Measurements from ENCODE around the gene IGSF9.
A peak's percentile ranks its signal among the peaks of the same experiment; 100 is the strongest.
"Not testable (repeated sequence)": the region's sequence is repeated elsewhere in the genome, so short reads cannot be mapped to it uniquely, and the experiment has no call there.

IGSF9 gene

DNA sequence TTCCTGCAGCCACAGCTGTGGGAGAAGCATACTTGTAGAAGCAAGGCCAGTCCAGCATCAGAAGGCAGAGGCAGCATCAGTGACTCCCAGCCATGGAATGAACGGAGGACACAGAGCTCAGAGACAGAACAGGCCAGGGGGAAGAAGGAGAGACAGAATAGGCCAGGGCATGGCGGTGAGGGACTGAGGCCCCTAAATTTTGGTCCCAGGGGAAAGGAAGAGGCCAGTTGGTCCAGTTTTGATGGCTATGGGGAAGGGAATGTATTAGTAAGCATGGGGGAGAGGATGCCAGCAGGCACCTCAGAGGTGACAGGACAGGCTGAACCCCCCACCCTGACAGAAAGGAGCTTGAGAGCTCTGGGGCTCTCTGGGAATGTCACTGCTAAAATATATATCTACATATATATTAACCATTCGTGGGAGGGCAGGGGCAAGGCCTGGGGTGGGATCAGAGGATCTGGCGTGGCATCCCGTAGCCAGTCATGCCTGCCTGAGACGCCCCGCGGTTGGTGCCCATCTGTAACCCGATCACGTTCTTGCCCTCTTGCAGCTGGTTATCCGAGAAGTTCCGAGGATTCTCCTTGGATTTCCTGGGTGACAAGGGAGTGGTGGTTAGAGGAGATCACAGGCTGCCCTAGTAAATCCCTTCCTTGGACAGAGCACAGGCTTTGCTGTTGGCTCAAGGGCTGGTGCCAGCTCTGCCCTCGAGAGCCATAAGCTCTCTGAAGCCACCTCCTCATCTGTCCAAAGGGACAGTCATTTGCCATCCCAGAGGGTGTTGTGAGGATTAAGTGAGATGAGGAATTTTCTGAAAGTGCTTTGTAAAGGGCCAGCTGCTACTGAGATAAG lies 26.8 kb downstream of the IGSF9 start:
- no peak for DNase-seq

DNA sequence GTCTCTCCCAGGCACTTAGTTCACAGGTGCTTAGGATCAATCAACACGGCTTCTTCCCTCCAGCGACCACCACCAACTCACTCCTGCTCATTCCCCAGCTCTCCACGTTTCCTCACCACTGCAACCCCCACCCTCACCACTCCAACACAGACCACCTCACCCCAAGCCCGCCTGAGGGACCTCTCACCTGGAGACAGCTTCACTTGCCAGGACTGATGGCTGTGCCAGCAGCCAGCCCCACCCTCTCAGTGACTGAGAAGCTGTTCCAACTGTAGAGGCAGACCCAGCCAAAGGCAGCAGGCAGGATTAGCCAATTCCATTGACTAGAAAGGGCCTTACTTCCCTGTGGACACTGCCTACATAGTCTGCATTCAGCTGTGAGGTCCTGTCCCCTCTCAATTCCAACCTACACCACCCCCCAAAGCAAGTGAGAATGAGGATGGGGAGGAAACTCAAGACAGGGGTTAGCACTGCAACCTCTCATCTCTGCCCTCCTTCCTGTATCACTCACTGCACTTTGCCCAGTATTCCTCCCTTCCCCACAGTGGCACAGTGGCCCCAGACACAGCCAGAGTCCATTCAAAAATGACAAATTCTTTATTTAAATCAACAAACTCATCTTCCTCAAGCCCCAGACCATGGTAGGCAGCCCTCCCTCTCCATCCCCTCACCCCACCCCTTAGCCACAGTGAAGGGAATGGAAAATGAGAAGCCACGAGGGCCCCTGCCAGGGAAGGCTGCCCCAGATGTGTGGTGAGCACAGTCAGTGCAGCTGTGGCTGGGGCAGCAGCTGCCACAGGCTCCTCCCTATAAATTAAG lies 27.7 kb downstream of the IGSF9 start:
- DNase-seq: no peak

DNA sequence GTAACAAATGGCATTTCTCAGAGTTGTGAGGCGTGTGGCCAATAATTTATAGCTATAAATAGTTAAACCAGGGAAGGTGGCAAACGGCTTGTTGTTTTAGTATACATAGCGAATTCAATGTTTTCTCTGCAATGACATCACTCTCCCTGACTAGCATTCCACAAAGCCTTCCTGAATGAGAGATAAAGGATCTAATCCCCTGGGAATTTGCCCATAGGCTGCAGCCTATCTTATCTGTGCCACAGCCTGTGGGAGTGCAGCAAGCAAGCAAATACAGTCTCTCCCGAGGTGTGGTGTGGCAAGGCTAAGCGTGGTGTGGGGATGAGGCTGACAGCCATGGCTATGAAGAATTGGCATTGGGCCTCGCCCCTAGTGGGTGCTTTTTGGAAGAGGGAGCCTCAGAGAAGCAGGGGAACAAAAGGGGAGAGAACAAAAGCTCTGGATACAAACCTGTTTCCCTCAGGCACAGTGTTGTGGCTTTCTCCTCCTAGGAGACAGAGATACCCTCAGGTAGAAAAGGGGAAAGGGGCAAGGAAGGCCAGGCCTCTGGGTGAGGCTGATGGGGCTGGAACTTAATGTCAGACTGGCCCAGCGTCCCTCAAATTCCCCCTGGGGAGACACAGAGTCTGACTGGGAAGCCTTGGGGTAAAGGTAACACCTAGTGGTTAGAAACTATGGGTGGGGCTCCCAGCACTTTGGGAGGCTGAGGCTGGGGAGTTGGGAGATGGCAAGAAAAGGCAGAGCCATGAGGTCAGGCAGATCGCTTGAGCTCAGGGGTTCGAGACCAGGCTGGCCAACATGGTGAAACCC lies 29.0 kb downstream of the IGSF9 start:
- peak; percentile 30 for DNase-seq

DNA sequence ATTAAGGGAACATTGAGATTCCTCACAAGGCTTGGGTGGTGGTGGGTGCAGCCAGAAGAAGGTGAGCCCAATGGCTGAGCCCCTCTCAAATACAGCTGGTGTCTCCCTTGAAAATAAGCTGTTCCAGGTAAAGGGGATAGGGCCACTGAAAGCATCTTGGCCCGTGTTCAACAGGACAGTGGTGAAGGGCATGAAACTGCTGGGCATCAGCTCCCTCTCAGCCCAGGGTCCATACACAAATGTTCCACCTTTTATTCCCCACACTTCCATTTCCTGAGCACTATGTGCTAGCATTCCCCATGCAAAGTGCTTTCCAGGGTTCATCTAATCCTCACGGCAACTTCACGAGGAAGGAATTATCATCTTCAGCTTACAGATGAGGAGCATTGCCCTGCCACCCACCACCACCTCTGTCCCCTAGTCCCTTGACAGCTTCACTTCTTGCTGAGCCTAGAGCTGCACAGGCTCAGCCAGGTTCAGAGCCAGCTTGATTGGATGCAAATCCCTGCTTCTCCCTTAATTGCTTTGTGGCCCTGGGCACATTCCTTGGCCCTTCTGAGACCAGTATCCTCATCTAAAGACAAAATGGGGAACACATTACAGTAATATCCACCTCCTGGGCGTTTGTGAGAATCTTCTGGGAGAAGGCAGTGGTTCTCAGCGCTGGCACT lies 29.7 kb downstream of the IGSF9 start:
- no peak for DNase-seq

DNA sequence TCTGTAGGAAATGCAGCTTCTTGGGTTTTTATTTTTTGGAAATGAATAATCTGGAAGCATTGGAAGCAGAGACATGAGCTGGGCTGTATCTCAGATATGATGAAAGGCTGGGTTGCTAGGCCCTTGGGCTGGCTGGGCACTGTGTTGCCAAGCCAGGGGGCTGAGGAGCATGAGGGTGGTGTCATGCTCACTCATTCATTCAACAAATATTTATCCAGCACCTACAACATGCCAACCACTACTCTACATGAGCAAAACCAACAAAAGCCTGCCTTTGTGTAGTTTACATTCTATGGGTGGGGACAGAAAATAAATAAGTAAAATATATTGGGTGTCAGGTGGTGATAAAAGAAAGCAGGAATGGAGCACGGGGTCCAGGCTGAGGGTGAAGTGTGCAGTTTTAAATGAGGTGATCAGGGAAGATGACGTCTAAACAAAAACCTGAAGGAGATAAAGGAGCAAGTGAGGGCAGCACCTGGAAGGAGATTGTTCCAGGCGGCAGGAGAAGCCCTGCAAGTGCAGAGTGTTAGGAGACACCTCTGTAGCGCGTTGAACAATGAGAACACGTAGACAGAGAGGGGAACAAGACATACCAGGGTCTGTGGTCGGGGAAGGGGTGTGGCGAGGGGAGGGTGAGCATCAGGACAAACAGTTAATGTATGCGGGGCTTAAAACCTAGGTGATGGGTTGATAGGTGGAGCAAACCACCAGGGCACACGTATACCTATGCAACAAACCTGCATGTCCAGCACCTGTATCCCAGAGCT lies 31.0 kb downstream of the IGSF9 start:
- no peak for DNase-seq

DNA sequence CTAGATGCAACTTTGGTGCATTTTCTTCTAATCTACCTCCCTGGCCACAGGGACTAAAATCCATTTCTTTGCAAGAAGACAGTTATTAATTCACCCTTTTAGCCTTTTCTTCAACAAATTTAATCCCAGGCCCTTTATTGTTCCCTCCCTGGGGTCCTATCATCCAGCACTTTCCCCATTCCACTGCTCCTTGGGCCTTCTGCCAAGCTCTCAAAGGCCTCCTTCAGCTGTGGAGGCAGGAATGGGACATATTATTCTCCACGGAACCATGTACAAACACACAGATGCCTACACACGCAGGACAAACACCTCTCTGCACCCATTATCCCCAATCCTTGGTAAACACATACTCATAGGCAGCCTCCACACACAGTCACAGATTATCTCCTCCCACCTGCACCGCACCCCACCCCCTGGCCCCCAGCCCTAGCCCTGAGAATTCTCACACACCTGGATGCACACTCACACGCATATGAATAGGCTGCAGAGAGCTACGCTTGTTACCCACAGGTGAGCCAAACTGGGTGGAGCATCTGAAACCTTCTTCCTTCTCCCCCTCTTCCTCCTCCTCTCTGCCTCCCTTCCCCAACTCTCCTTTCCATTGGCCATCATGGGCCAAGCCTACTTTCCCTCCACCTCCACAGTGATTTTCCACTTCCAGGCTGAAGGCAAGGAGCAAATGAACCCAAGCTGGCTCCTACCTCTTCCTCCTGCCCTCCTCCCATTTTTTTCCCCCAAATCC lies 31.8 kb downstream of the IGSF9 start:
- DNase-seq: no peak

DNA sequence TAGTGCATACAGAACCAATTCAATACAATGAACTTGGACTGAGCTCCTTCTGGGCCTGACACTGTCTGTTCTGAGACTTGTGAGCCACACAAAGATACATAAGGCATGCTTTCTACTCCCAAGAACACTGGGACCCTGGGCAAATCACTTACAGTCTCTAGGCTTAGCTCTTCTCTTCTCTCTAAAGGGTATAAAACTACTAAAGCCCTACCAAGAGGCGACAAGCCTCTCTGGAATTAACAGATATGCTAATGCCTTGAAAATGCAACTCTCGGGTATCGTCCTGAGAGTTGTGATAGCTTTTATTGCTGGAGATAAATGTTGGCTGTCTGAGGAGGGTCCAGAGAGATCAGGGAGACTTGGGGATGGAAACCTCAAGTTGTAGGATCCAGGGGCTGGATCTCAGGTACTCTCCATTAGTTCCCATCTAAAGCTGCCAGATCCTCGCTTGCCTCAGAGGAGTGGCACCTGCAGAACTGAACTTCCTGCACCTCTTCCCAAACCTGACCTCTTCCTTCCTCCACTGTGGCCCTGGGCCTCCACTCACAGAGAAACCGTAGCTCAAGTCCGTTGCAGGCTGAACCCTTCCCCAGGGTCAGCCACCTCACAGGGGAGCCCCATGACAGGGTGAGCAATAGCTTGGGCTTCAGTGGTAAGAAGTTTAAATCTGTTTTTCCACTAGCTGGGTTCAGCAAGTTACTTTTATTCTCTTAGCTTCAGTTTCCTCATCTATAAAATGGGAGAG lies 33.9 kb downstream of the IGSF9 start:
- no peak for DNase-seq

DNA sequence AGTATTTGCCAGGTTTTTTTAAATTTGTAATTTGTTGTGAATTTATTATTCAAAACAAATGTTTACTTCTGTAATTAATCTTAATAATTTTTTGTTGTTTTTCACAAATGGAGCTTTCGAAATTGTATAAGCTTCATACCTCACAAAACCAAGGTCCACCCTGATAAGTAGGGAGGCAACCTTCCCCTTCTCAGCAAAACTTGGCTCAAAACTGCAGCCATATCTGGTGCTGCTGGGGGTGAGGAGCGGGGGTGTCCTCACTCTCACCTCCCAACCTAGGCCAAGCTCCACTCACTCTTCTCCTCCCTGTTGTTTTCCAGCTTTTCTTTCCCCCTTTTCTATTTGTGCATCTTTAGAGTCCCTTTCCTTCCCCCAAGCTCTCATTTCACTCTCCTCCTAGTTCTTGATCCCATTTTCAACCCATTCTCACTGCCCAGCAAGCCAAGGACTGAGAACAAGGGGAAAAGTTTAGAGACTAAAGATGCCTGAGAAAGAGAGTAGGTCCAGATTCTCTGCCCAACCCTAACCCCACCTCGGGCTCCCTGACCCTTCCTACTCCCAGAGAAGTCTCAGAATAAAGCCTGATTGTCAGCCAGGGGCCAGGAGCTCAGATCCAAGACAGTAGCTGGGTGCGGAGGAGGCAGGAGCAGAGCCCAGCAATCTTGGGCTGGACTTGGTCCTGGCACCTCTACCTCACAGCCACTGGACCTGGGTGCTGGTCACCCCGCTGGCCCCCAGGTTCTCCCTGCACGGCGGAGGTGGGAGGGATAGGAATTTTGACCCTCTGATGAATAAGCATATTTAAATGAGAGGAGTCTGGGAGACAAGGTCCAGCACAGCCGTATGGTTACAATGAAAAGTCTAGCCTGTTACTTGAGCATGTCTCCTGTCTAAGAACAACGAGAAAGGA lies 37.1 kb downstream of the IGSF9 start:
- DNase-seq: no peak

DNA sequence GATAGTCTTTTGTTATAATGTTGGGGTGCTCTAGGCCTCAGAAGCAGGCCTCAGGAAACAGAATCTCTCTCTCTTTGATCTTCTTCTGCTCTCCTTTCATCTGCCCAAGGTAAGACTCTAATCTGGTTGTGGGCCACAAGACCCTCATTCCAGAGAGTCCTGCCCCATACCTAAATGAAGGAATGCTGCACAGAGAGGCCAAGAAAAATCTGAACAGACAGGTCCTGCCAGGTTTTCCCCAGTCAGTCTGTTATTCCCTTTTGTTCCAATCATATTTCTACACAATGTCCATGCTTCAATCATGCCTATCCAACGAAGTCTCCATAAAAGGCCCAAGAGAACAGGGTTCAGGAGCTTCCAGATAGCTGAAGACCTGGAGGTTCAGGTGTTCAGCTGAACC lies 38.5 kb downstream of the IGSF9 start:
- no peak for DNase-seq

DNA sequence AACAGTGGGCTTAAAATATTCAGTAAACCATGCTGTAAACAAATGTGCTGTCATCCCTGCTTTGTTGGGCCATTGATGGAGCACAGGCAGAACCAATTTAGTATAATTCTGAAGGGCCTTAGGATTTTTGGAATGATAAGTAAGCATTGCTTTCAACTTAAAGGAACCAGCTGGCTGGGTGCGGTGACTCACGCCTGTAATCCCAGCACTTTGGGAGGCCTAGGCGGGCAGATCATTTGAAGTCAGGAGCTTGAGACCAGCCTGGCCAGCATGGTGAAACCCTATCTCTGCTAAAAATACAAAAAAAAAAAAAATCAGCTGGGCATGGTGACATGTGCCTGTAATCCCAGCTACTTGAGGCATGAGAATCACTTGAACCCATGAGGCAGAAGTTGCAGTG lies 41.4 kb downstream of the IGSF9 start:
- DNase-seq: not testable (repeated sequence)

DNA sequence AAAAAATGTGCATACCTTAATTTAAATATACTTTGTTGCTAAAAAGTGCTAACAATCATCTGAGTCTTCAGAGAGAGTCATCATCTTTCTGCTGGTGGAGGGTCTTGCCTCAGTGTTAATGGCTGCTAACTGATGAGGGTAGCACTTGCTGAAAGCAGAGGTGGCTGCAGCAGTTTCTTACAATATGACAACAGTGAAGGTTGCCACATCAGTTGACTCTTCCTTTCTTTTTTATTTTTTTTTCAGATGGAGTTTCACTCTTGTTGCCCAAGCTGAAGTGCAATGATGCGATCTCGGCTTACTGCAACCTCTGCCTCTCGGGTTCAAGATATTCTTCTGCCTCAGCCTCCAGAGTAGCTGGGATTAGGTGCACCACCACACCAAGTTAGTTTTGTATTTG lies 42.9 kb downstream of the IGSF9 start:
- DNase-seq: no peak

DNA sequence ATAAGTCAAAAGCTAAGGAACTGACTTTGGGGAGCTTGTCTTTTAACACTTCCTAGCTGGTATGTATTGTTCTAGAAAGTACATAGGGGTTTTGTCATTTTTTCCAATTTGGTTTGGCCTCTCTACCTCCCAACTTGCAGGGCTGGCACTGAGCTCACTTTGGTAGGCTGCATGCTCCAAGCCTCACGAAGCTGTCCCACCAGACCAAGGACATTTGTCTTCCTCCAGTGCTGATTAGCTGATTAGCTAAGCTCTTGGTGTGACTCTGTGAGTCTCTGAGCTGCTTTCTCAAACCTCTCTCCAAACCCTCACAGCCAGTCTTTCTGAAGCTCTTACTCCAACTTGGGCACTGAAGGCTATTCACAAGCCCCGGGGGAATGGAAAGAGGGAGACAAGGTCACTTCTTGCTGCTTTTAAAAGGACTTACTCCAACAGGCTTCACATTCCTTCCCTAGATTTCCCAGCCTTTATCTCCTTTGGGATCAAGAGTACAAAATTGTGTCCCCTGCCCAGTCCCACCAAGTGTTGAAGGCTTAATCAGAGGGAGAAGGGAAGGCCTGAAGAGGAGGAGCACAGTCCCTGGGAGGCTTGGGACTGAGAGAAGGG lies 44.6 kb downstream of the IGSF9 start:
- DNase-seq: no peak

DNA sequence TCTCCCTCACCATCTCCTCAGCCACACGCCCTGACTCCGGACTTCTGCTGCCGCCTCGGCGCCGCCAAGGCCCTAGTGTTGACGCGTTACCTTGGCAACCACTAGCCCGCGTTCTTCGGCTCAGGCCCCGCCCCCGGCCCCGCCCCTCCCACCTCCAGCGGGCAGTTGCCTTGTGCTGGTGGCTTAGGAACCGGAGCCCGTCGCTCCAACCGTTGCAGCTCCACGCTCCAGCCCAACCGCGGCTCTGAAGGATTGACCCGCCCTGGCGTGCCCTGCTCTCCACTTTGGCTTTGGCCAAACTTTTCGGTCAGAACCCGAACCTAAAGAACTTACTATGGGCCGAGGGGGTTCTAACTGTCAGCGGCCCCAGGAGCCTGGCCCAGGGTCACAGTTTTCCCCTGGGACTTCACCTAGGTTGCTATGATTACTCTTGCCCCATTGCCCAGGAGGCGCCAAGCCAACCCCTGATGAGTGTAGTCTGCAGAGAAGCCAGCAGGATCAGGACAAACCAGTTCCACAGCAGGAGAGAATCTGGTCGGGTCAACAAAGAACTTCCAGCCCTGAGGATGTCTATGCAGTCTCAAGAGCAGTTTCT lies 45.2 kb downstream of the IGSF9 start, which contains the start of gene CFAP45:
Gene CFAP45, minus strand, starts transcription at position 80 of the 595 bp plus-strand sequence. Its CDS starts 67 bp downstream, at position 13.
- no peak for DNase-seq

DNA sequence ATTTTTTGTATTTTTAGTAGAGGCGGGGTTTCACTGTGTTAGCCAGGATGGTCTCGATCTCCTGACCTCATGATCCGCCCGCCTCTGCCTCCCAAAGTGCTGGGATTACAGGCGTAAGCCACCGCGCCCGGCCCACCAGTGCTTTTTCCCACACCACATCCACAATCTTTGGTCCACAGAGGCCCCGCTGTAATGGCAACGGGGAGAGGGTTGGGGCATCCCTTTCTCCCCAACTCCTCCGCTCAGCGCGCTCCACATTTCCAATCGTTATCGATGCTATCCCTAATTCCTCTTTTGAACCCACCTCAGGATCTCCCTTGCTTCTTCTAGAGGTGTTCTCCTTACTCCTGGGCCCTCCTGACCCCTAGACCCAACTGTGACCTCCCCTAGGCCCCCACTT lies 45.8 kb downstream of the IGSF9 start:
- not testable (repeated sequence) for DNase-seq

DNA sequence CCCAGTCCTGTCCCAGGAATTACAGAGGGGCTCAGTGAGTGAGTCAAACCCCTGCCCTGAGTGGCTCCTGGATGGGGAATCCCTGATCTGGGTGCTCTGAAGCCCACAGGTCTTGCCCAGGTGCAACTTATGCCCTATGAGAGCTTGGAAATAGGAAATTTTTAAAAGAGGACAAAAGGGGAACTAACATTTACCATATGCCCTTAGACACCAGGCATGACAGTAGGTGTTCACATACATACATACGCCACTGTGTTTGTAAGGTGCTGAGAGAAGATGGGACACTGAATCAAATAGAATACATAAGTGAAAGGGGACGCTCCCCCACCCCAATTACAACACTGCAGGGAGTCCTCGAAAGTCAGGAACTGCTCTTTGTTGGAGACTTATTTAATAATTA lies 46.9 kb downstream of the IGSF9 start:
- DNase-seq: no peak

DNA sequence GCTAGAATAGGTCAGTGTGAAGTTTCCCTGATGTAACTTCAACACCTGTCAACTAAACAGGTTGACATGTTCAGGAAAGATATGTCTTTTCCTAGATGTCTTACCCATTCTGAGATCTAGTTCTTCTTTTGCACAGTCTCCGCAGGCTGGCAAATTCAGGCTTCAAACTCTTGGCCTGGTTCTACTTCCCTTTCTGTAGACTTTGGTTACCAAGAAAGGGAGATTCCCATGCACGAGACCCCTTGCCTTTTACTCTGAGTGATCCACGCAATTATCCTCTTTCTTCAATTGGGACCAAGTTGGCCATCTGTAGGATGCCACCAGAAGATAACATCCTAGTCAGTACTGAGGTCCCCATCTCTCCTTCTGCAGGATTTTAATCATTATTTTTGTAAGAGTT lies 47.5 kb downstream of the IGSF9 start:
- DNase-seq: no peak

DNA sequence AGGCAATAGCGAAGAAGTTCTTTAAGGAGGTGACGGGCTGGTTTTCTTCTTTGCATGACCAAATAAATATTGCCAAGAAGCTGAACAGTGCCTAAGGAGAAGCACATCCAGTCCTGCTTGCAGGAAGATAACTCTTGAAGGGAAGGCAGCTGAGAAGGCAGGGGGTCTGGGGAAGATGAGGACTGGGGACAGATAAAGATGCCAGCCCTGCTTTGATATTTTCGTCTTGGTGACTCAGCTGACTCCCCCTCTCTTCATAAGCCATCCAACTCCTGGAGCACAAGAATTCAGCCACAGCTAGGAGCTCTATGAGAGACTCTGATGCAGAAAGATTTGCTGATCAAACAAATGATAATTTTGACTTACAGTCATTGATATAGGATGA lies 48.9 kb downstream of the IGSF9 start:
- DNase-seq: no peak

DNA sequence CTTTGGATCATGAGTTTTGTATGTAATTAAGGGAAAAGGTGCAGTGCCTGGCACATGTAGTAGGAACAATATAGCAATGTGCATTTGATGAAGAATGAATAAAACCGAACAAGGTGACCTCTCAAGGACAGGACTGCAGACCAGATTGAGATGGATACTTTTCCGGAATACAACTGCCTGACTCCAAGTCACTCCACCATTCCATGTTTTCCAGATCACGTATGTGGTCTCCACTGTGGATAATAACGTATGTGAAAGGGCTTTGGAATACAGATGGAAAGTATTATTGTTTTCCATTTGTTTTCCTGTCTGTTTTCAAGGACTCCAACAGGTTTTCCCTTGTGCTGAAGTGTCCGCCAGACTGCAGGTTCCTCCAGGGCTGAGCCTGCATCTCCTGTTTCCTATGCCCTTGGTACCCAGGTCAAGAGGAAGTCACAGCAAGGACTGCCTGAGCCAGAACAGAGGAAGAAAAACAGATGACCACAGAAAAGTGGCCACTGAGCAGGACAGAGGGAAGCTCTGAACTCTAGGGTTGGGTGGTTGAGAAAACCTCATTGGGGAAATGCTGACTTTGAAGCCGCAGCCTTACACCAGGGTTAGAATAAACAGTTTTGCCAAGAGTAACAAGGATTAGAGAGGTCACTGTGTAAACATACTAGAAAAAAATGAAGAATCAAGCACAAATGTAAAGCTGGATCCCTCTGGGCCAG lies 49.4 kb downstream of the IGSF9 start:
- no peak for DNase-seq
